Measurements from ENCODE around the gene SLC39A10. TPM values are rescaled to one million over a fixed set of nuclear protein-coding genes. Genes with fewer than 3 reads are reported as not detected.
A peak's percentile ranks its signal among the peaks of the same experiment; 100 is the strongest.

Gene SLC39A10
- total and polyA plus RNA-seq, 9 of the 15 experiments (the other 6 are each of a cell fraction or from before 2014, with no cell fraction given), result 12.5 to 40.1 (median 23.1) TPM

GRCh38 chr2:195613922-195614321 is 43.1 kb upstream of the SLC39A10 start (continued):
- TF ChIP-seq PHB2 (IDR thresholded peaks at IDR 0.05; ENCODE audit: low read depth), result no peak
- TF ChIP-seq PHTF2 (CRISPR knock-in tag; IDR thresholded peaks at IDR 0.05), result no peak
- TF ChIP-seq CTBP1 (IDR thresholded peaks at IDR 0.05; ENCODE audit: borderline replicate concordance), result peak; percentile 85
- TF ChIP-seq ARID3A (IDR thresholded peaks at IDR 0.05; ENCODE audit: borderline replicate concordance, low read depth, low read length), result peak; percentile 68; the same call in 1 of the 2 replicates
- no peak for TF ChIP-seq CREB3L1 (IDR thresholded peaks at IDR 0.05; ENCODE audit: borderline replicate concordance, low read depth)
- peak in 1 of 2 experiments; percentile 32; a peak in 1 of 4 replicates for TF ChIP-seq FOXK2 (conservative IDR thresholded peaks at IDR 0.05 in 1 of 2, IDR thresholded peaks at IDR 0.05 in 1 of 2; ENCODE audit: low read depth in 2 of 2)
- peak; percentile 45; the same call in 1 of the 2 replicates for TF ChIP-seq SMAD4 (CRISPR knock-in tag; conservative IDR thresholded peaks at IDR 0.05)
- TF ChIP-seq ESRRA (IDR thresholded peaks at IDR 0.05; ENCODE audit: borderline replicate concordance, low read depth), result no peak
- no peak for TF ChIP-seq ZBTB34 (CRISPR knock-in tag; IDR thresholded peaks at IDR 0.05)
- TF ChIP-seq TBL1XR1 (IDR thresholded peaks at IDR 0.05; ENCODE audit: low read length in 2 of 2), result no peak
- no peak for TF ChIP-seq SAFB2 (IDR thresholded peaks at IDR 0.05; ENCODE audit: borderline replicate concordance, low read depth, low read length, severe bottlenecking)
- TF ChIP-seq NR2C1 (IDR thresholded peaks at IDR 0.05), result no peak
- no peak for TF ChIP-seq NR2C1 (tag; IDR thresholded peaks at IDR 0.05)
- TF ChIP-seq PTRF (tag; IDR thresholded peaks at IDR 0.05), result no peak
- TF ChIP-seq, protein P1, sequence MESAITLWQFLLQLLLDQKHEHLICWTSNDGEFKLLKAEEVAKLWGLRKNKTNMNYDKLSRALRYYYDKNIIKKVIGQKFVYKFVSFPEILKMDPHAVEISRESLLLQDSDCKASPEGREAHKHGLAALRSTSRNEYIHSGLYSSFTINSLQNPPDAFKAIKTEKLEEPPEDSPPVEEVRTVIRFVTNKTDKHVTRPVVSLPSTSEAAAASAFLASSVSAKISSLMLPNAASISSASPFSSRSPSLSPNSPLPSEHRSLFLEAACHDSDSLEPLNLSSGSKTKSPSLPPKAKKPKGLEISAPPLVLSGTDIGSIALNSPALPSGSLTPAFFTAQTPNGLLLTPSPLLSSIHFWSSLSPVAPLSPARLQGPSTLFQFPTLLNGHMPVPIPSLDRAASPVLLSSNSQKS (CRISPR knock-in tag; IDR thresholded peaks at IDR 0.05), result no peak
- TF ChIP-seq MXD1 (CRISPR knock-in tag; IDR thresholded peaks at IDR 0.05; ENCODE audit: borderline replicate concordance, poor library complexity, severe bottlenecking), result no peak
- no peak for TF ChIP-seq XRCC4 (IDR thresholded peaks at IDR 0.05; ENCODE audit: extremely low read depth, insufficient read depth, insufficient read length)
- no peak for TF ChIP-seq TAF7 (tag; IDR thresholded peaks at IDR 0.05)
- TF ChIP-seq ZNF695 (CRISPR knock-in tag; IDR thresholded peaks at IDR 0.05), result no peak
- TF ChIP-seq GTF2A2 (tag; IDR thresholded peaks at IDR 0.05), result no peak
- no peak for TF ChIP-seq ERF (CRISPR knock-in tag; IDR thresholded peaks at IDR 0.05)

Data from K562 (cell line).